K562 (cell line): ENCODE measurements around the gene TPGS1. TPM values are rescaled to one million over a fixed set of nuclear protein-coding genes. Genes with fewer than 3 reads are reported as not detected.

Source experiments
- CBFB ChIP-seq: sonication (generic); formaldehyde crosslinking; IDR thresholded peaks from 2 replicates; pipeline ENCODE4 v1.4.0; 2020; ENCODE audit warnings: mild to moderate bottlenecking, missing genetic modification reagents
- ELF4 ChIP-seq: fragments of 450-650 bp; formaldehyde crosslinking; IDR thresholded peaks from 2 replicates; pipeline ENCODE4 v1.4.0; 2022; ENCODE audit warnings: missing genetic modification characterization
- FUS ChIP-seq: fragments of 200-400 bp; formaldehyde crosslinking; optimal IDR thresholded peaks from 2 replicates; pipeline ENCODE3; 2017; ENCODE audit warnings: low read depth, low read length
- GABPA ChIP-seq: fragments of 200-800 bp; sonication (Bioruptor generic); conservative IDR thresholded peaks from 2 replicates; pipeline ENCODE4 v1.6.1; 2016; ENCODE audit warnings: low read depth, missing genetic modification characterization, missing compliant biosample characterization
- HNRNPH1 ChIP-seq: fragments of 200-400 bp; formaldehyde crosslinking; optimal IDR thresholded peaks from 2 replicates; pipeline ENCODE3; 2017; ENCODE audit warnings: low read depth, mild to moderate bottlenecking, low read length, moderate library complexity
- KHSRP ChIP-seq: fragments of 450-650 bp; IDR thresholded peaks from 2 replicates; pipeline ENCODE4 v1.6.1; 2017
- KLF6 ChIP-seq: fragments of 250-450 bp; sonication (Bioruptor Pico); IDR thresholded peaks from 2 replicates; pipeline ENCODE4 v1.4.0; 2020; ENCODE audit warnings: mild to moderate bottlenecking, moderate library complexity, borderline replicate concordance
- MAZ ChIP-seq, 2 experiments: fragments of 450-650 bp in 1 of 2; sonication (generic) in 1 of 2; formaldehyde crosslinking; IDR thresholded peaks in 1 of 2; conservative IDR thresholded peaks in 1 of 2; 2 replicates each; pipeline versions ENCODE4 v1.4.0 to v1.5.0; 2020; ENCODE audit warnings: mild to moderate bottlenecking in 1 of 2, missing genetic modification reagents in 1 of 2
- MCM7 ChIP-seq, 2 experiments: fragments of 450-650 bp; IDR thresholded peaks; 2 replicates each; pipeline ENCODE4 v1.6.1; 2016 to 2018
- POLR2AphosphoS5 ChIP-seq: IDR thresholded peaks from 2 replicates; pipeline ENCODE4 v1.6.1; 2011; ENCODE audit warnings: mild to moderate bottlenecking, low read depth, low read length, moderate library complexity; ENCODE audit not compliant: control insufficient read depth, insufficient read depth
- POLR2H ChIP-seq: IDR thresholded peaks from 2 replicates; pipeline ENCODE4 v1.6.1; 2016; ENCODE audit warnings: missing genetic modification characterization, low read depth, mild to moderate bottlenecking, control low read depth, missing compliant biosample characterization, moderate library complexity
- POU5F1 ChIP-seq: fragments of 150-350 bp; IDR thresholded peaks from 2 replicates; pipeline ENCODE4 v1.6.1; 2014; ENCODE audit warnings: borderline replicate concordance, low read length, low read depth, mild to moderate bottlenecking; ENCODE audit not compliant: partially characterized antibody
- SIN3A ChIP-seq, 2 experiments: fragments of 150-350 bp in 1 of 2; IDR thresholded peaks; 2 replicates each; pipeline ENCODE4 v1.6.1; 2011 to 2016; ENCODE audit warnings: borderline replicate concordance in 2 of 2, low read depth in 2 of 2, low read length in 2 of 2, mild to moderate bottlenecking in 2 of 2, moderate library complexity in 2 of 2; ENCODE audit not compliant: control insufficient read depth in 1 of 2
- TCFL5 ChIP-seq: fragments of 250-450 bp; sonication (Bioruptor Pico); conservative IDR thresholded peaks from 2 replicates; pipeline ENCODE4 v1.6.1; 2021; ENCODE audit warnings: mild to moderate bottlenecking, moderate library complexity, matching md5 sums
- TEAD2 ChIP-seq: fragments of 450-650 bp; IDR thresholded peaks from 2 replicates; pipeline ENCODE4 v1.6.1; 2016; ENCODE audit warnings: missing genetic modification characterization, control low read depth, missing compliant biosample characterization
- THRAP3 ChIP-seq: fragments of 450-650 bp; IDR thresholded peaks from 2 replicates; pipeline ENCODE4 v1.6.1; 2016; ENCODE audit warnings: mild to moderate bottlenecking, inconsistent platforms, borderline replicate concordance
- ZNF347 ChIP-seq: fragments of 450-650 bp; formaldehyde crosslinking; IDR thresholded peaks from 2 replicates; pipeline ENCODE4 v1.4.0; 2020; ENCODE audit warnings: low read depth, mild to moderate bottlenecking, moderate library complexity
- ZNF436 ChIP-seq: fragments of 250-450, 450-650 bp; sonication (Bioruptor Pico); formaldehyde crosslinking; IDR thresholded peaks from 2 replicates; pipeline ENCODE4 v1.7.0; 2020; ENCODE audit warnings: mild to moderate bottlenecking
- ZNF445 ChIP-seq: fragments of 250-450 bp; sonication (Bioruptor Pico); IDR thresholded peaks from 2 replicates; pipeline ENCODE4 v1.4.0; 2020; ENCODE audit warnings: low read depth, mild to moderate bottlenecking, moderate library complexity
- ZNF830 ChIP-seq: fragments of 250-450 bp; sonication (Bioruptor Pico); IDR thresholded peaks from 2 replicates; pipeline ENCODE4 v1.5.0; 2021; ENCODE audit warnings: mild to moderate bottlenecking
- ZZZ3 ChIP-seq: fragments of 450-650 bp; IDR thresholded peaks from 2 replicates; pipeline ENCODE4 v1.6.1; 2016; ENCODE audit warnings: antibody characterized with exemption, mild to moderate bottlenecking, moderate library complexity
- polyA plus RNA-seq, 8 experiments: library from polyadenylated mRNA; depleted of rRNA in 4 of 8; stranded (reverse) in 5 of 8; unstranded in 3 of 8; fragments of >200 nt; fragmentation: Nextera tagmentation in 2 of 8; fragmentation: Illumina TruSeq in 1 of 8; extraction: Ambion mirVana in 2 of 8; extraction: Trizol in 1 of 8; gene quantifications; 2 replicates each; pipeline versions ENCODE4 v1.2.1 to v1.2.3, GENCODE V29; 2011 to 2014; ENCODE audit warnings: inconsistent platforms in 1 of 8, missing spikeins in 1 of 8
- total RNA-seq, 7 experiments: library from RNA; depleted of rRNA in 6 of 7; stranded (reverse); fragments of >200 nt in 6 of 7; fragmentation: Illumina TruSeq in 2 of 7; extraction: Trizol in 2 of 7; gene quantifications; 2 replicates each; pipeline versions ENCODE4 v1.2.1 to v1.2.3, GENCODE V29; 2011 to 2021; ENCODE audit warnings: low replicate concordance in 1 of 7
- TF ChIP-seq, protein P1 (sequence below): fragments of 250-450 bp; sonication (Bioruptor Pico); IDR thresholded peaks from 2 replicates; pipeline ENCODE4 v1.4.0; 2020; ENCODE audit warnings: mild to moderate bottlenecking, moderate library complexity, borderline replicate concordance
- TF ChIP-seq, protein P2 (sequence below): fragments of 250-450 bp; sonication (Bioruptor Pico); IDR thresholded peaks from 2 replicates; pipeline ENCODE4 v1.8.0; 2021; ENCODE audit warnings: moderate library complexity, mild to moderate bottlenecking, inconsistent platforms
- TF ChIP-seq, protein P3 (sequence below): fragments of 450-650 bp; IDR thresholded peaks from 2 replicates; pipeline ENCODE4 v1.6.1; 2016; ENCODE audit warnings: low read depth, mild to moderate bottlenecking, moderate library complexity

TPGS1 gene
- total and polyA plus RNA-seq, 9 of the 15 experiments (the other 6 are each of a cell fraction or from before 2014, with no cell fraction given) = 0.30 to 31.6 (median 1.2) TPM; not detected in 2

DNA sequence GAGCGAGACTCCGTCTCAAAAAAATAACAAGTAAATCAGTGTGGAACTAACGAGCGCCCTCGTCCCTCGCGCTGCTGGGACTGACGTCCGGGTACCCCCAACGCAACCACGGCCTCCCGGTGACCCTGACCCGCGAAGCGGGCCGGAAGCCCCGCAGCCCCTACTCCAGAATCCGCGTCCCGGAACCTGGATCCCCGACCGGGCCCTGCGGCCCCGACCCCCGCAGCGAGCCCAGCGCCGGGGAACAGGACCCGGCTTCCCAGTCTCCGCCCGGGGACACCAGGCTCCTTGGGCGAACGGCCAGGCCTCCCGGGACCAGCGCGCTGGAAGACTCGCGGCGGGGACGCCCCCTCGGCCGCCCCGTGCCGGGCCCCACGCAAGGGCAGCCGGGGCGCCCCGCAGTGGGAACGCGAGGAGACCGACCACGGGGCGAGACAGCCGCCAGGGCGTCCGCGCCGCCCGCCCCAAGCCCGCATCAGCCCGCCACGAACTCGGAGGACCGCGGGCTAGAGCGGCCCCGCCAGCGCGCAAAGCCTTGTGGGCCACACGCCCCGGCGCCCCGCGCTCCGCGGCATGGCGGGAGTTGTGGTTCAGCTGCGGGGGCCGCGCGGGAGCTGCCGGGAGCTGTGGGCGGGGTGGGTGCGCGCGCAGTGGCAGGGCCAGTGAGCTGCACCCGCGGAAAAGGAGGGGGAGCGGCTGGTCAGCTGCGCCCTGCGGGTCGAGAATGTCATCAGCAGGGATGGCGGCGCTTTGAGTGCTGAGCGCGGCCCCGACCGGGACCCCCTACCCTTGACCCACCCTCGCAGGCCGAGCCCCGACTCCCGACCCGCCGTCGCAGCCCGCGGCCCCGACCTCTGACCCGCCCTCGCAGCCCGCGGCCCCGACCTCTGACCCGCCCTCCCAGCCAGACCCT lies 18.5 kb upstream of the TPGS1 start (continued):
- TF ChIP-seq, protein P1, sequence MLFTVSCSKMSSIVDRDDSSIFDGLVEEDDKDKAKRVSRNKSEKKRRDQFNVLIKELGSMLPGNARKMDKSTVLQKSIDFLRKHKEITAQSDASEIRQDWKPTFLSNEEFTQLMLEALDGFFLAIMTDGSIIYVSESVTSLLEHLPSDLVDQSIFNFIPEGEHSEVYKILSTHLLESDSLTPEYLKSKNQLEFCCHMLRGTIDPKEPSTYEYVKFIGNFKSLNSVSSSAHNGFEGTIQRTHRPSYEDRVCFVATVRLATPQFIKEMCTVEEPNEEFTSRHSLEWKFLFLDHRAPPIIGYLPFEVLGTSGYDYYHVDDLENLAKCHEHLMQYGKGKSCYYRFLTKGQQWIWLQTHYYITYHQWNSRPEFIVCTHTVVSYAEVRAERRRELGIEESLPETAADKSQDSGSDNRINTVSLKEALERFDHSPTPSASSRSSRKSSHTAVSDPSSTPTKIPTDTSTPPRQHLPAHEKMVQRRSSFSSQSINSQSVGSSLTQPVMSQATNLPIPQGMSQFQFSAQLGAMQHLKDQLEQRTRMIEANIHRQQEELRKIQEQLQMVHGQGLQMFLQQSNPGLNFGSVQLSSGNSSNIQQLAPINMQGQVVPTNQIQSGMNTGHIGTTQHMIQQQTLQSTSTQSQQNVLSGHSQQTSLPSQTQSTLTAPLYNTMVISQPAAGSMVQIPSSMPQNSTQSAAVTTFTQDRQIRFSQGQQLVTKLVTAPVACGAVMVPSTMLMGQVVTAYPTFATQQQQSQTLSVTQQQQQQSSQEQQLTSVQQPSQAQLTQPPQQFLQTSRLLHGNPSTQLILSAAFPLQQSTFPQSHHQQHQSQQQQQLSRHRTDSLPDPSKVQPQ (CRISPR knock-in tag) = no peak
- TF ChIP-seq GABPA (peak; percentile 77), ZNF830 (CRISPR knock-in tag) (peak; percentile 34; the same call in 1 of the 2 replicates), KHSRP (no peak), POU5F1 (peak; percentile 52), POLR2H (tag) (peak; percentile 60), CBFB (CRISPR knock-in tag) (0 out of 2 replicates have a peak, but pooled peaks have one; percentile 12), TCFL5 (no peak), TEAD2 (tag) (no peak), HNRNPH1 (no peak), THRAP3 (no peak), POLR2AphosphoS5 (peak; percentile 74), ZNF436 (no peak), MCM7 (IDR thresholded peaks at IDR 0.05) (no peak), ZNF445 (no peak), FUS (no peak), ELF4 (CRISPR knock-in tag) (no peak), ZZZ3 (no peak), SIN3A (IDR thresholded peaks at IDR 0.05; ENCODE audit: borderline replicate concordance in 2 of 2, control insufficient read depth in 1 of 2, low read depth in 2 of 2, low read length in 2 of 2) (peak; percentile 47 to 77; a peak in 3 of 4 replicates), MAZ (CRISPR knock-in tag; conservative IDR thresholded peaks at IDR 0.05 in 1 of 2, IDR thresholded peaks at IDR 0.05 in 1 of 2) (peak; percentile 75 to 97), ZNF347 (CRISPR knock-in tag) (no peak), KLF6 (no peak)
- TF ChIP-seq, protein P2, sequence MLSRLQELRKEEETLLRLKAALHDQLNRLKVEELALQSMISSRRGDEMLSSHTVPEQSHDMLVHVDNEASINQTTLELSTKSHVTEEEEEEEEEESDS = no peak
- TF ChIP-seq, protein P3, sequence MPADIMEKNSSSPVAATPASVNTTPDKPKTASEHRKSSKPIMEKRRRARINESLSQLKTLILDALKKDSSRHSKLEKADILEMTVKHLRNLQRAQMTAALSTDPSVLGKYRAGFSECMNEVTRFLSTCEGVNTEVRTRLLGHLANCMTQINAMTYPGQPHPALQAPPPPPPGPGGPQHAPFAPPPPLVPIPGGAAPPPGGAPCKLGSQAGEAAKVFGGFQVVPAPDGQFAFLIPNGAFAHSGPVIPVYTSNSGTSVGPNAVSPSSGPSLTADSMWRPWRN = no peak
